Activated naive CD8-positive, alpha-beta T cell treated with anti-CD3 and anti-CD28 coated beads, Interleukin-2, amount 50 U/mL, for 16 hours (primary cell): Measurements from ENCODE around the gene PLPPR3.

Source experiments
- DNase-seq: peaks from one replicate; pipeline ENCODE4 v3.0.0-alpha.2; 2020; ENCODE audit warnings: low read depth, low spot score

The PLPPR3 gene

DNA sequence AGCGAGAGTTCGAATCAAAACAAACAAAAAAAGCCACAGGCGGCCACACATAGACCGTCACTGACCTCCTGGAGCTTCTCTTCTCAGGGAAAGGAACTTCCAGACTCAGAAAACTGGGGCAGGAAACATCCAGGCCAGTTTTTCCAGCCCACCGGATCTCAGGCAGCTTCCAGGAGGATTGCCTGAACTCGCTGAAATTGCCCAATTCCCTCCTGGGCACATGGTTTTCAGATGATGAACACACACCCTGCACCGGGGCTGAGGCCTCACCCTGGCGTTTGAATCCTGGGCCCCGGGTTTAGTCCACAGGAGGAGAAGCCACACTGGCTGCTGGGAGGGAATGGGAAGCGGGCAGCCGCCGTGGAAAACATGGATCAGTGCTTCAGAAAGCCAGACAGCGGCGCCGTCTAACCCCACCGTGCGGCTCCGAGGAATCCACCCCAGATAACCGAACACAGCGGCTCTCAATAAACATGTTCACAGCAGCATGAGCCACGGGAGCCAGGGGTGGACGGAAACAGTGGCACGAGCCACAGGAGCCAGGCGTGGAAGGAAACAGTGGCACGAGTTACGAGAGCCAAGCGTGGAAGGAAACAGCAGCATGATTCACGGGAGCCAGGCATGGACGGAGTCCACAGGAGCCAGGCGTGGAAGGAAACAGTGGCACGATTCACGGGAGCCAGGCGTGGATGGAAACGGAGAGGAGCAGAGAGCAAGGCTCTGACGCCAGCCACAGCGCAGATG, 42.7 kb downstream of the PLPPR3 start:
- no peak for DNase-seq

DNA sequence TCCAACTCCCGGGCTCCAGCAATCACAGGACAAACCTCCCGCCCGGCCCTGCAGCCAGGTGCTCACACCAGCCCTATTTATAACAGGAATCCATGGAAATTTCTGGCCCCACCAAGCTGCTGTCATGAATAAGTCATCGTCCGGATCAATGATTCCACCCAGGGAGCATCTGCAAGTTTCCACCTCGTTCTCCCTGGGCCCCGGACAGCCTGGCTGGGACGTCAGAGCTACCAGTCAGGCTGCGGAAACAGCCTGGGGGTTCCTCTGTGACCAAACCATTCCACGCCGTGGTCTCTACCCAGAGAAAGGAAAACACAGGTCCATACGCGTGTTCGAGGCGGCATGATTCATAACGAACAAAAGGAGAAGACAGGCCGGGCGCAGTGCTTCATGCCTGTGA, 45.2 kb downstream of the PLPPR3 start:
- no peak for DNase-seq

DNA sequence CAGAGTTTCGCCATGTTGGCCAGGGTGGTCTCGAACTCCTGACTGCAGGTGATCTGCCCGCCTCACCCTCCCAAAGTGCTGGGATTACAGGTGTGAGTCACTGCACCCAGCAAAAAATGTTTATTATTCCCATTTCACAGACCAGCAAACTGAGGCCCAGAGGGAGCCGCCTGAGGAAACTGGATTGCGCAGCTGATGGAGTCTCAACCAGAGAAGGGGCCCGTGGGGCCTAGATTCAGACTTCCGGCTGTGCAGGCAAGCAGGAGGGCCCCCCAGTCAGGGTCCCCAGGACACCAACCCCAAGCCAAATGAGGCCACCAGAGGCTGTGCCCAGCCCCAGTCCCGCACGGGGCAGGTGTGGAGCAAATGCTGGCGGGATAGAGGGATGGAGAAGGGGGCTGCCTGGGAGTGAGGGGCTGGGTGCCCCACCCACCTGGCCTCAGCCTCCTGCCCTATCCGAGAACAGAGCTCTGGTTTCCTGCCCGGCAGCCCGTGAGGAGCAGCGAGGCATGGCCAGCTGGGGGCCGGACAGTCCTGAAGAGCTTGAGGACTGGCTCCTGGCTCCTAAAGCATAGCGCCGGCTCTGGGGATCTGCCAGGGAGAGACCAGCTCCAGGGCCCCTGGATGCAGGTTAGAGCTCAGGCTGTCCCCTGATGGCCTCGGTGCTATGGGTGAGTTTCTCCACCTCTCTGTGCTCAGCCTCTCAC, 48.9 kb downstream of the PLPPR3 start:
- DNase-seq = no peak

DNA sequence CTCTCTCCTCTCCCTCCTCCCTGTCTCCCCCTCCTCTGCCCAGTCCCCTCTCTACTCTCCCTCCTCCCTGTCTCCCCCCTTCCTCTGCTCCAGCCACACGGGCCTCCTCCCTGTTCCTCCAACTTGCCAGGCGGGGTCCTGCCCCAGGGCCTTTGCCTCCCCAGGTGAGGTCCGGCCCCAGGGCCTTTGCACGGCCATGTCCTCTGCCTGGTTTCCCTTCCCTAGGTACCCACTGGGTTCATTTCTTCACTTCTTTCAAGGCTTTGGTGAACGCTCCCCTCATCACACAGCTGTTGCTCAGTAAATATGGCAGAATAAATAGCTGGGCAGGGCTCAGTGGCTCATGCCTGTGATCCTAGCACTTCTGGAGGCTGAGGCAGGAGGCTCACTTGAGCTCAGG, 49.7 kb downstream of the PLPPR3 start:
- DNase-seq = no peak

DNA sequence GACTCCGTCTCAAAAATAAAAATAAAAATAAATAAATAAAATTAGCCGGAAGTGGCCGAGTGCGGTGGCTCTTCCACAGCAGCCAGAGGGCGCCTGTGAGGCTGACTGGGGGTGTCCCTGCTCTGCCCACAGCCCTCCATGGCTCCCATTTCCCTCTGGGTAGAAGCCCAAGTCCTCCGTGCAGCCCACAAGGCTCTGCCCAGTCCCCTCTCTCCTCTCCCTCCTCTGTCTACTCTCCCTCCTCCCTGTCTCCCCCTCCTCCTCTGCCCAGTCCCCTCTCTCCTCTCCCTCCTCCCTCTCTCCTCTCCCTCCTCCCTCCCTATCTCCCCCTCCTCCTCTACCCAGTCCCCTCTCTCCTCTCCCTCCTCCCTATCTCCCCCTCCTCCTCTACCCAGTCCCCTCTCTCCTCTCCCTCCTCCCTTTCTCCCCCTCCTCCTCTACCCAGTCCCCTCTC, 50.4 kb downstream of the PLPPR3 start:
- no peak for DNase-seq

DNA sequence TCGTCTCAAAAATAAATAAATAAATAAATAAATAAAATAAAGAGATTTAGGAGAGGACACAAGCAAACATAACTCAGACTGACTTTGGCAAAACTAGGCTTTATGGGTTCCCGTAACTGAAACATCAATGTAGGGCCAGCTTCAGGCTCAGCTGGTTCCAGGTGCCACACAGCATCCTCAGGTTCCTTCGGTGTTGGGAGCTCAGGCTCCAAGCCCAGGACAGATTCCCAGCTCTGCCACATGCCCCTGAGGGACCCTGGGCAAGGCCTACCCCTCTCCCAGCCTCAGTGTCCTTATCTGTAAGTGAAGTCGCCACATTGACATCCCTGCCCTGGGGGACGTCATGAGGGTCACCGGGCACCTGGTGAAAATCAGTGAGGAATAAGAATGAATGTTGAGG, 52.1 kb downstream of the PLPPR3 start:
- DNase-seq = no peak

DNA sequence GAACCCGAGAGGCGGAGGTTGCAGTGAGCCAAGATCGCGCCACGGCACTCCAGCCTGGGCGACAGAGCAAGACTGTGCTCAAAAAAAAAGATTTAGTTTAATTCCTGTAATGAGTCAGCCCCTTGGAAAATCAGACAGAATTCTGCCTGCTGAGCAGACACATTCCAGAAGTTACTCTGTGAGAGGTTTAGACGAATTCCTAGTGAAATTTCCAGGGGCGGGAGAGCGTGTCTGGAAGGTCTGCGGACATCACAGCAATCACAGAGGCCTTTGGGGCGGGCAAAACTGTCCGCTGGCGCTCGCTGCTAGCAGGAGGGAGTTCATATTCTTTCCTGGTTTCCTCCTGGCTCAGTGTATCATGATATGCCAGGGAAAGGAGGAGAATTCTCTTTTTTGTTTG, 53.3 kb downstream of the PLPPR3 start:
- DNase-seq = no peak

DNA sequence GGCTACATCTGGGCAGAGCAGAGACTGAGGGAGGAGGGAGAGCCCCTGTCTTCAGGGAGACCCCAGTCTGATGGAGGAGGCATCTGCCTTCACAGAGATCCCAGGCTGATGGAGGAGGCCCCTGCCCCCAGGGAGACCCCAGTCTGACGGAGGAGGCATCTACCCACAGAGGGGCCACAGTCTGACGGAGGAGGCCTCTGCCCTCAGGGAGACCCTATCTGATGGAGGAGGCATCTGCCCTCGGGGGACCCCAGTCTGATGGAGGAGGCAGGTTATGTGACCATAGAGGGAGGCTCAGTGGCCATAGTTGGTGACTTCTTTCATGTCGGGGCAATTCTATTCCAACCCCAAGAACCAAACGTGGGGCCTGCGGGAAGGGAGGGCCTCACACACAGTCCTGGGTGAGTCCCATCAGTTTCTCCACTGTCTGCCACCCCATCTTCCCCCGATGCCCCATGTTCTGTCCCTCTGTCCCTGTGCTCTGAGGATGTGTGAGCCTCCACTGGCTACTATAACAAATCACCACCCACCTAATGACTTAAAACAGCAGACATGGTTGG, 56.5 kb downstream of the PLPPR3 start:
- DNase-seq = no peak

DNA sequence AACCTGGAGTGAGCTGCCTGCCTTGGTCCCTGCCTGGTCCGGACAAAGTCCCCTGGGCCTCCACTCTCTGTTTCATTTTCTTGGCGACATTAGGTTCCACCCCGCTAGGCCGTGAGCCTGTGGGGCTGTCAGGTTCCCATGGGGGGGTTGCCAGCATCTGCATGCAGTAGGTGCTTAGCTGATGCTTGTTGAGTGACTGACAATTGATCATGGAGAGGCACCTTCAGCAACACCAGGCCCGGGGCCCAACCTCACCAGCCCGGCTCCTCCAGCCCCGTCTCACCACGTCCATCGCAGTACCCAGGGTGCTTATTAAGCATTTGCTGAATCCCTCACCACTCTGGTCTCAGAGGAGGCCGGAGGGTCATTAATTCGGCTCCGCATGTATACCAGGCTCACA, 57.5 kb downstream of the PLPPR3 start:
- DNase-seq = no peak

DNA sequence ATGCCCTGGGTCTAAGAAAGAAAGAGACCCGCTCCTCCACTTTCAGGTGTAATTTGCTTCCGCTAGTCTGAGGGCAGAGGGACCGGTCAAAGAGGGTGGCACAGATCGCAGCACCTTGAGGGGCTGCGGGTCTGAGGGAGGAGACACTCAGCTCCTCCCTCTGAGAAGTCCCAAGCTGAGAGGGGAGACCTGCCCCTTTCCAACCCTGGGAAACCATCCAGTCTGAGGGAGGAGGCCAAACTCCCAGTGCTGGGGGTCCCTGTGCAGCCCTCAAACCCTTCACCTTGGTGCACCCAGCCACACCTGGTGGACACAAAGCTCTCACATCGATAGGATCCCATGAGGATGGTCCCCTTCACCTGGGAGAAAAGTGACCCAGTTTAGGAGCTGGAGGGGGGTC, 57.9 kb downstream of the PLPPR3 start:
- DNase-seq = no peak

DNA sequence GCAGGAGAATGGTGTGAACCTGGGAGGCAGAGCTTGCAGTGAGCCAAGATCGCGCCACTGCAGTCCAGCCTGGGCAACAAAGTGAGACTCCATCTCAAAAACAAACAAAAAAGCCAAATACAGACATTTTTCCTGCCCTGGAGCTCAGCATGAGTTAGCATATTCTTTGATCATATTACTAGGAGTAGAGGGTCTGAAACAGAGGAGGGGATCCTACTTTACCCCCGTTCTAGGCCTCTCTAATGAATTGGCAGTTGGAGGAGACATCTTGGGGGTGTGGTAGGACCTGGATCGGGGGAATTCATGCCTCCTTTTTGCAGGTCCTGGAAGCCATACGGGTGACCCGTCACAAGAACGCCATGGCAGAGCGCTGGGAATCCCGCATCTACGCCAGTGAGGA, 58.6 kb downstream of the PLPPR3 start:
- DNase-seq = no peak
